PC-3 (cell line): ENCODE results near the gene ADGRG6. TPM values are rescaled to one million over a fixed set of nuclear protein-coding genes. Genes with fewer than 3 reads are reported as not detected.

ENCODE experiments used
- ATAC-seq: fragments of 200-7000 bp; cut with Tn5 transposase; 2 replicates; pipeline ENCODE4 v1.9.1; 2020; ENCODE audit warnings: mild to moderate bottlenecking, moderate library complexity
- BruUV-seq: library from RNA; stranded (reverse); fragments of 400-500 nt; replicated peaks from 2 replicates; lab custom pipeline; 2021; lab: Mats Ljungman, UMichigan
- CTCF ChIA-PET: fragments of 300-600 bp; sonication (Branson Sonifier 250); formaldehyde crosslinking; loops from one replicate; lab custom pipeline; 2022; ENCODE audit warnings: antibody characterized with exemption; lab: Charles Lee
- POLR2A ChIA-PET: fragments of 300-600 bp; sonication (Branson Sonifier 250); formaldehyde crosslinking; loops from one replicate; lab custom pipeline; 2022; ENCODE audit warnings: antibody characterized with exemption; ENCODE audit not compliant: unreplicated experiment; lab: Charles Lee
- DNase-seq: peaks from one replicate; pipeline ENCODE4 v3.0.0-alpha.2; 2015
- H2AFZ ChIP-seq: fragments of 300-600 bp; sonication (generic); 2 replicates; pipeline ENCODE4 v1.6.0; 2016; ENCODE audit warnings: antibody characterized with exemption, low read length
- H3F3A ChIP-seq: fragments of 300-600 bp; sonication (generic); one replicate; pipeline ENCODE4 v1.6.0; 2017; ENCODE audit warnings: antibody characterized with exemption, low read length, control low read depth, mild to moderate bottlenecking; ENCODE audit not compliant: unreplicated experiment
- H3K27ac ChIP-seq: fragments of 300-600 bp; sonication (generic); 2 replicates; pipeline ENCODE4 v1.5.1; 2016; ENCODE audit warnings: mild to moderate bottlenecking, low read length
- H3K27me3 ChIP-seq: fragments of 300-600 bp; sonication (generic); 2 replicates; pipeline ENCODE4 v1.6.1; 2016; ENCODE audit warnings: low read length, mixed read lengths
- H3K36me3 ChIP-seq: fragments of 300-600 bp; sonication (generic); 2 replicates; pipeline ENCODE4 v1.6.1; 2016; ENCODE audit warnings: low read depth, mixed run types, low read length, mixed read lengths
- H3K4me1 ChIP-seq: fragments of 300-600 bp; sonication (generic); 2 replicates; pipeline ENCODE4 v1.5.1; 2016; ENCODE audit warnings: low read length; ENCODE audit not compliant: insufficient read depth
- H3K4me2 ChIP-seq: fragments of 300-600 bp; sonication (generic); 2 replicates; pipeline ENCODE4 v1.6.0; 2016; ENCODE audit warnings: low read length
- H3K4me3 ChIP-seq: fragments of 300-600 bp; sonication (generic); 2 replicates; pipeline ENCODE4 v1.5.1; 2016; ENCODE audit warnings: mild to moderate bottlenecking, low read length, mixed read lengths
- H3K79me2 ChIP-seq: fragments of 300-600 bp; sonication (generic); 2 replicates; pipeline ENCODE4 v1.6.1; 2017; ENCODE audit warnings: low read length, mixed read lengths
- H3K9ac ChIP-seq: fragments of 300-600 bp; sonication (generic); 2 replicates; pipeline ENCODE4 v1.6.0; 2016; ENCODE audit warnings: mild to moderate bottlenecking, low read length
- H3K9me2 ChIP-seq: fragments of 300-600 bp; sonication (generic); replicated peaks from 2 replicates; pipeline ENCODE4 v1.6.1; 2016; ENCODE audit warnings: mixed run types, low read length, mixed read lengths
- H3K9me3 ChIP-seq: fragments of 300-600 bp; sonication (generic); 2 replicates; pipeline ENCODE4 v1.6.1; 2016; ENCODE audit warnings: low read length, mixed read lengths
- H4K20me1 ChIP-seq: fragments of 300-600 bp; sonication (generic); 2 replicates; pipeline ENCODE4 v1.6.1; 2016; ENCODE audit warnings: low read length, mixed read lengths
- EZH2 ChIP-seq: fragments of 300-600 bp; sonication (generic); IDR thresholded peaks from one replicate; pipeline ENCODE4 v1.6.1; 2017; ENCODE audit warnings: antibody characterized with exemption, mild to moderate bottlenecking, low read length; ENCODE audit not compliant: unreplicated experiment
- EZH2phosphoT487 ChIP-seq: fragments of 300-600 bp; sonication (generic); IDR thresholded peaks from 2 replicates; pipeline ENCODE4 v1.6.1; 2018; ENCODE audit warnings: mild to moderate bottlenecking, antibody characterized with exemption, low read length, borderline replicate concordance
- intact Hi-C: fragments of 100-400 bp; cut with micrococcal nuclease; formaldehyde crosslinking; loops from 2 replicates; pipeline ENCODE4 v1.9.0; 2023
- total RNA-seq: library from RNA; depleted of rRNA; stranded (reverse); fragments of >200 nt; gene quantifications from 2 replicates; pipeline ENCODE4 v1.2.3, GENCODE V29; 2014
- TF ChIP-seq, protein P1 (sequence below): fragments of 300-600 bp; sonication (generic); conservative IDR thresholded peaks from 2 replicates; pipeline ENCODE4 v1.5.1; 2017; ENCODE audit warnings: antibody characterized with exemption, low read depth, mild to moderate bottlenecking, low read length

The ADGRG6 gene
- total RNA-seq, 1 experiment from 2014 or later, result 73.2 TPM

DNA sequence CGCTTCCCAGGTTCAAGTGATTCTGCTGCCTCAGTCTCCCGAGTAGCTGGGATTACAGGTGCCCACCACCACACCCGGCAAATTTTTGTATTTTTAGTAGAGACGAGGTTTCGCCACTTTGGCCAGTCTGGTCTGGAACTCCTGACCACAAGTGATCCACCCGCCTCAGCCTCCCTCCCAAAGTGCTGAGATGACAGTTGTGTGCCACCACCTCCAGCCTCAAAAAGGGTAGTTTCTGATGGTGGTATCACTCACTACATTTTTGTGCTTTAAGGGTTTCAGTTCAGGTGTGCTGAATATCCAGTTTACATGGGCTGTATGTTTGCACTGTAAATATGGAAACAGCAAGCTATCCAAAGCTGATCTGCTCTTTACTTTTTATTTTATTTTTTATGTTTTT lies 12.1 kb upstream of the ADGRG6 start:
- BruUV-seq, result no TSS peak
- H3K27ac ChIP-seq, result no peak overlapping the region
- no peaks in the 10 kb centered on the region for H3K36me3 ChIP-seq
- H4K20me1 ChIP-seq, result no peaks in the 10 kb centered on the region
- no peaks in the 10 kb centered on the region for H3K27me3 ChIP-seq
- TF ChIP-seq EZH2 (no peak), EZH2phosphoT487 (no peak)
- TF ChIP-seq, protein P1, sequence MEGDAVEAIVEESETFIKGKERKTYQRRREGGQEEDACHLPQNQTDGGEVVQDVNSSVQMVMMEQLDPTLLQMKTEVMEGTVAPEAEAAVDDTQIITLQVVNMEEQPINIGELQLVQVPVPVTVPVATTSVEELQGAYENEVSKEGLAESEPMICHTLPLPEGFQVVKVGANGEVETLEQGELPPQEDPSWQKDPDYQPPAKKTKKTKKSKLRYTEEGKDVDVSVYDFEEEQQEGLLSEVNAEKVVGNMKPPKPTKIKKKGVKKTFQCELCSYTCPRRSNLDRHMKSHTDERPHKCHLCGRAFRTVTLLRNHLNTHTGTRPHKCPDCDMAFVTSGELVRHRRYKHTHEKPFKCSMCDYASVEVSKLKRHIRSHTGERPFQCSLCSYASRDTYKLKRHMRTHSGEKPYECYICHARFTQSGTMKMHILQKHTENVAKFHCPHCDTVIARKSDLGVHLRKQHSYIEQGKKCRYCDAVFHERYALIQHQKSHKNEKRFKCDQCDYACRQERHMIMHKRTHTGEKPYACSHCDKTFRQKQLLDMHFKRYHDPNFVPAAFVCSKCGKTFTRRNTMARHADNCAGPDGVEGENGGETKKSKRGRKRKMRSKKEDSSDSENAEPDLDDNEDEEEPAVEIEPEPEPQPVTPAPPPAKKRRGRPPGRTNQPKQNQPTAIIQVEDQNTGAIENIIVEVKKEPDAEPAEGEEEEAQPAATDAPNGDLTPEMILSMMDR, result no peak
- H2AFZ ChIP-seq, result no peak overlapping the region
- H3K79me2 ChIP-seq, result no peaks in the 10 kb centered on the region
- H3F3A ChIP-seq, result no peaks in the 10 kb centered on the region
- no peaks in the 10 kb centered on the region for H3K4me1 ChIP-seq
- intact Hi-C loops, result loop anchor here (10.0 kb wide), 1 partner anchor 75 kb away; no protein-coding TSS in a partner anchor
- DNase-seq (no peak), ATAC-seq (no peak)
- no peaks in the 10 kb centered on the region for H3K9me3 ChIP-seq
- no peak overlapping the region for H3K4me2 ChIP-seq
- H3K9me2 ChIP-seq, result no peaks in the 10 kb centered on the region
- ChIA-PET POLR2A (no interaction called here), CTCF (no interaction called here)
- no peak overlapping the region for H3K9ac ChIP-seq
- no peak overlapping the region for H3K4me3 ChIP-seq

GRCh38 chr6:142290851-142291250 lies 11.0 kb upstream of the ADGRG6 start:
- H3F3A ChIP-seq, result no peaks in the 10 kb centered on the region
- H3K4me1 ChIP-seq, result no peaks in the 10 kb centered on the region
- intact Hi-C loops, result loop anchor here (10.0 kb wide), 1 partner anchor 76 kb away; no protein-coding TSS in a partner anchor
- TF ChIP-seq EZH2 (no peak), EZH2phosphoT487 (no peak)
- TF ChIP-seq, protein P1, result no peak
- DNase-seq, result no peak
- no peak overlapping the region for H3K4me2 ChIP-seq
- ChIA-PET CTCF (no interaction called here), POLR2A (no interaction called here)
- no peak overlapping the region for H3K4me3 ChIP-seq
- no peak overlapping the region for H3K9ac ChIP-seq
- H3K36me3 ChIP-seq, result no peaks in the 10 kb centered on the region
- H3K27me3 ChIP-seq, result no peaks in the 10 kb centered on the region
- H3K27ac ChIP-seq, result no peak overlapping the region
- no peak for ATAC-seq
- H3K9me3 ChIP-seq, result no peaks in the 10 kb centered on the region
- H4K20me1 ChIP-seq, result no peaks in the 10 kb centered on the region
- no TSS peak for BruUV-seq
- no peaks in the 10 kb centered on the region for H3K79me2 ChIP-seq
- H3K9me2 ChIP-seq, result no peaks in the 10 kb centered on the region
- no peak overlapping the region for H2AFZ ChIP-seq

GRCh38 chr6:142291512-142291911 lies 10.3 kb upstream of the ADGRG6 start:
- H3K9me3 ChIP-seq, result no peaks in the 10 kb centered on the region
- H3K9me2 ChIP-seq, result no peaks in the 10 kb centered on the region
- H4K20me1 ChIP-seq, result no peaks in the 10 kb centered on the region
- H3K79me2 ChIP-seq, result no peaks in the 10 kb centered on the region
- ATAC-seq (no peak), DNase-seq (no peak)
- POLR2A ChIA-PET, result no interaction called here
- intact Hi-C loops, result loop anchor here (10.0 kb wide), 1 partner anchor 77 kb away; no protein-coding TSS in a partner anchor
- no peaks in the 10 kb centered on the region for H3K4me1 ChIP-seq
- no peaks in the 10 kb centered on the region for H3K36me3 ChIP-seq
- CTCF ChIA-PET, result no interaction called here
- no peak overlapping the region for H2AFZ ChIP-seq
- H3K27ac ChIP-seq, result no peak overlapping the region
- H3K4me2 ChIP-seq, result no peak overlapping the region
- no peaks in the 10 kb centered on the region for H3K27me3 ChIP-seq
- no peaks in the 10 kb centered on the region for H3F3A ChIP-seq
- H3K9ac ChIP-seq, result no peak overlapping the region
- BruUV-seq, result no TSS peak
- H3K4me3 ChIP-seq, result no peak overlapping the region
- TF ChIP-seq, protein P1, result no peak
- TF ChIP-seq EZH2 (no peak), EZH2phosphoT487 (no peak)
